Lower leg skin (tissue), 3 donors: ENCODE measurements around the gene C4orf50.

Source experiments
- CTCF ChIP-seq, 3 donors: fragments of 450-650 bp; IDR thresholded peaks; one replicate each; pipeline ENCODE4 v1.5.1; 2016; ENCODE audit warnings: antibody characterized with exemption in 3 of 3, mild to moderate bottlenecking in 3 of 3, moderate library complexity in 2 of 3
- POLR2A ChIP-seq, 2 donors: fragments of 450-650 bp; IDR thresholded peaks; one replicate each; pipeline ENCODE4 v1.6.1; 2016 to 2017; ENCODE audit warnings: antibody characterized with exemption in 2 of 2, mild to moderate bottlenecking in 1 of 2, moderate library complexity in 1 of 2

DNA sequence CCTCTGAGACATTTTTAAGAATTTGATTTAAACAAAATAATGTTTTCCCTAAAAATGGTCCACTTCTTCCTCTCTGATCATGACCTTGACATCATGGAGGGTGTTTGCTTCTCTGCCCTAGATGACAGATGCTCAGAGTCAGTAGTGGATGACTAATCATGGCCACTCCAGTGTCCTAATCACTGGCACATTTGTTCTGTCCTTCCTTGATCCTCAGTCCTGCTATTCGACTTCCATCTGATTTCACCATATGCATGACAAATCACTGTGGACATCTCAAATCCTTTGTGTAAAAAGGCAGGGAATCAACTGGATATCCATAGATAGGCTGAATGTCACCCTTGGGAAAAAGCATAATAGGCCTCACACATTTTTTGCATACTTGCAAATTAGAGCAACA lies 134.3 kb downstream of the C4orf50 start:
- TF ChIP-seq CTCF (IDR thresholded peaks at IDR 0.05) (no peak), POLR2A (IDR thresholded peaks at IDR 0.05) (no peak)
